HG03280 (cell line): ENCODE data around the gene SH3BP5L.

ENCODE experiments used
- ATAC-seq: cut with Tn5 transposase; IDR thresholded peaks from one replicate; pipeline ENCODE4 v1.9.1; 2021; ENCODE audit warnings: mild to moderate bottlenecking, moderate library complexity; ENCODE audit not compliant: unreplicated experiment

The SH3BP5L gene

GRCh38 chr1:248851390-248851789, 25.7 kb upstream of the SH3BP5L start:
- no peak for ATAC-seq

GRCh38 chr1:248850536-248851251, 25.0 kb upstream of the SH3BP5L start:
- ATAC-seq: no peak

GRCh38 chr1:248850124-248850523, 24.4 kb upstream of the SH3BP5L start:
- no peak for ATAC-seq

- no peak for ATAC-seq
These were observed 23.9 kb upstream of the SH3BP5L start for GRCh38 chr1:248849637-248850036.

GRCh38 chr1:248849152-248849551, 23.4 kb upstream of the SH3BP5L start:
- ATAC-seq: no peak

- ATAC-seq: no peak
These were observed 22.9 kb upstream of the SH3BP5L start for GRCh38 chr1:248848602-248849001.

- ATAC-seq: no peak
These were observed 22.3 kb upstream of the SH3BP5L start for GRCh38 chr1:248847956-248848561.

- ATAC-seq: no peak
These were observed 21.7 kb upstream of the SH3BP5L start for GRCh38 chr1:248847181-248847955.

GRCh38 chr1:248844526-248844925, 18.8 kb upstream of the SH3BP5L start:
- no peak for ATAC-seq

GRCh38 chr1:248843687-248844086, 18.0 kb upstream of the SH3BP5L start:
- no peak for ATAC-seq

GRCh38 chr1:248842781-248843331, 17.1 kb upstream of the SH3BP5L start:
- ATAC-seq: peak; percentile 27

- no peak for ATAC-seq
These were observed 16.1 kb upstream of the SH3BP5L start for GRCh38 chr1:248841702-248842395.

GRCh38 chr1:248840946-248841345, 15.2 kb upstream of the SH3BP5L start:
- no peak for ATAC-seq

GRCh38 chr1:248839168-248839555, 13.4 kb upstream of the SH3BP5L start:
- no peak for ATAC-seq

- peak; percentile 60 for ATAC-seq
These were observed 12.8 kb upstream of the SH3BP5L start for GRCh38 chr1:248838357-248839167.

- peak; percentile 84 for ATAC-seq
These were observed 12.2 kb upstream of the SH3BP5L start, which contains the start of gene ZNF672 for GRCh38 chr1:248837781-248838356. TSS of gene ZNF672 (plus strand) at chr1:248838224. CDS start at chr1:248847275, 9,051 bp downstream.

GRCh38 chr1:248837045-248837780, 11.5 kb upstream of the SH3BP5L start:
- no peak for ATAC-seq

- ATAC-seq: no peak
These were observed 8.7 kb upstream of the SH3BP5L start for GRCh38 chr1:248834343-248834940.

- no peak for ATAC-seq
These were observed 6.1 kb upstream of the SH3BP5L start for GRCh38 chr1:248831842-248832241.
